NCI-H526 treated with DMSO at 0.1 percent for 48 hours (cell line): ENCODE results near the gene GPR26.
"Not testable (repeated sequence)": the region's sequence is repeated elsewhere in the genome, so short reads cannot be mapped to it uniquely, and the experiment has no call there.

Experiments
- DNase-seq: peaks from one replicate; lab custom pipeline; 2025; lab: John Stamatoyannopoulos, UW

Gene GPR26

GRCh38 chr10:123715546-123715945 is 49.4 kb downstream of the GPR26 start:
- DNase-seq: no peak

- DNase-seq: no peak
These were observed 51.2 kb downstream of the GPR26 start for GRCh38 chr10:123717336-123717735.

DNA sequence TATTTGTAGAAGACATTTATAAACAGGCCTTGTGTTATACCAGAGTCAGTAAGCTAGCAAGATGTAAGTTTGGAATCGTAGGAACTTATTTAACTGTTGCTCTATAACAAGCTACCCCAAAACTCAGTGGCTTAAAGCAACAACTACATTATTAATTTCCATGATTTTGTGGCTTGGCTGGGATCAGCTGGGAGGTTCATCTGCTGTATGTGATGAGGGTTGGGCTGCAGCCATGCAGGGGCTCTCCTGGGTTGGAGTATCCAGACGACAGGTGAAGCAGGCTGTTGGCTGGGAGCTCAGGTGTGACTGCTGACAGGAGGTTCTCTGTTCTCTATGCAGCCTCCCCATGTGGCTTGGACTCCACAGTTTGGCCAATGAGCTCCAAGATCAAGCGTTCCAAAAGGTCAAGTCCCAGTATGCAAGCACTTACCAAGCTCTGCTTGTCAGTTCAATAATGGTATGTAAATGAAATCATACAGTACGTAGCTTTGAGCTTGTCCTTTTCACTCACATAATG is 52.4 kb downstream of the GPR26 start:
- DNase-seq: no peak

DNA sequence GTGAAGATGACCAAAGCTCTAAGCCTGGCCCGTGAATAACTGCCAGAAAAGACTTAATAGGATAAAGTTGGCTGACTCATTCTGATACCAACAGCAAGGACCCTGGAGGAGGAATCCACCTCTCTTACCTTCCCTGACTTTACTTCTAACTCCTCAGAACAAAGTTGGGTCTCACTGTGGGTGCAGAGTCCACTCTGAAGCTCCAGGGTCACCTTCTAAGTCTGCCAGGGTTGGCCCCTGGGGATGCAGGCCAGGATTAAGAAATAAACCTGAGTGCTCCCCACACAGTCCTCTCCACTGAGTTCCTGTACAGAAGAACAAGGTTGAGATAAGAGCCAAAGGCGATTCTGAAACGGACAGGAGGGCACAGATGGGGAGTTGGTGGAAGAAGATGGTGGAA is 54.4 kb downstream of the GPR26 start:
- DNase-seq: no peak

- DNase-seq: no peak
These were observed 55.4 kb downstream of the GPR26 start for GRCh38 chr10:123721441-123722049.

- no peak for DNase-seq
These were observed 56.2 kb downstream of the GPR26 start for GRCh38 chr10:123722351-123722750.

DNA sequence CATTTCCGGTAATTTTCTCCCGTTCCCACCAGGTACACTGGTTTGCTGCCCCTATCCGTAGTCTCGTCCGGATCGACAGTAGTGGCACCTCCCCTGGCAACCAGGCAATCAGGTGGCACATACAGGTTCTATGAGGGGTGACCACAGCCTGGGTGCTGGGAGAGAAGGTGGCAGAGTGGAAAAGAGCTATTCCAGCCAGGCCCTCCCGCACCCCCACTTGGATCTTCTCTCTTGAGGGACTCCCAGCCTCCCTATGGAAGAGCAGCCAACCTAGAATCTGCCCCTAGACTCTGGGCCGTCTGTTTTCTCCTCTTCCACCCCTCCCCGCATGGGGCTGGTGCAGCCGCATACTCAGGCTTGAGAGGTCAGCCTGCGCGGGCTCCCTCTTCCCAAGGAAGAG is 58.6 kb downstream of the GPR26 start:
- no peak for DNase-seq

DNA sequence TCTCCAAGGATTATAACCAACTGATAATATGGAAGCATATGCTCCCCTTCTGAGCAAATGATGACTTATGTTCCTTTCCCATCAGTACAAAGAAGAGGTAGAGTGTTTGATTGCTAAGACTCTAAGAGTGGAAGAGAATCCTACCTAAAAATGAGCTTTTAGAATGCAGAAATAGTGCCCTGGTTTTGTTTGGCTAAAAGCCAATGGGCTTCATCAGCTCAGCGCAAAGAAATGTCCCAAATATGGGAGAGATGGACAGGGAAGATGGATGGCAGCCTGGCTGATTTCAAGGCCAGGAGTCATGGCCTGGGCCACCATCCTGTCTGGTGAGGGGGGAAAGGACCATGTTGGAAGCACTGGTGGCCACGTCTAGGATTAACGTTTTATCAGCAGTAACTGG is 60.2 kb downstream of the GPR26 start:
- no peak for DNase-seq

- no peak for DNase-seq
These were observed 60.7 kb downstream of the GPR26 start for GRCh38 chr10:123726836-123727235.

- DNase-seq: no peak
These were observed 63.4 kb downstream of the GPR26 start for GRCh38 chr10:123729523-123729922.

- DNase-seq: not testable (repeated sequence)
These were observed 70.8 kb downstream of the GPR26 start for GRCh38 chr10:123736917-123737316.

- DNase-seq: no peak
These were observed 75.0 kb downstream of the GPR26 start for GRCh38 chr10:123741146-123741545.

DNA sequence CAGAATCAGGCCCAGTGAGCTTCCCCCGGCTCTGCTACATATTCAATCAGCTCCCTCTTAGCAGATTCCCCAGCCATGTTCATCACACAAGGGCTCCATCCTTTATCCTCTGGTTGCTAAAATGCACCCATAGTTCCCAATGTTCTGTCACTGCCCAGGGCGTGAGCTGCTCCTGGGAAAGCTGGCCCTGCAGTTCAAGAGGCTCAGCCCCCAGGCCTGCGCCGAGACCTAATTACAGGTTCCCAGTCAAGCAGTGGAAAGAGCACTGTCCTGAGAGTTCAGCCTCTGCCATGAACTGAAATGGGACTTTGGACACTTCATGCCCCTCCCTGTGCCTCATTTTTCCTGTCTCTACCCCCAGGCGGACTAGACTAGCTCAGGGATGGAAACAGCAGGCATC is 75.6 kb downstream of the GPR26 start:
- DNase-seq: no peak

- DNase-seq: no peak
These were observed 76.7 kb downstream of the GPR26 start for GRCh38 chr10:123742751-123743440.

GRCh38 chr10:123743441-123744223 is 77.5 kb downstream of the GPR26 start:
- no peak for DNase-seq

DNA sequence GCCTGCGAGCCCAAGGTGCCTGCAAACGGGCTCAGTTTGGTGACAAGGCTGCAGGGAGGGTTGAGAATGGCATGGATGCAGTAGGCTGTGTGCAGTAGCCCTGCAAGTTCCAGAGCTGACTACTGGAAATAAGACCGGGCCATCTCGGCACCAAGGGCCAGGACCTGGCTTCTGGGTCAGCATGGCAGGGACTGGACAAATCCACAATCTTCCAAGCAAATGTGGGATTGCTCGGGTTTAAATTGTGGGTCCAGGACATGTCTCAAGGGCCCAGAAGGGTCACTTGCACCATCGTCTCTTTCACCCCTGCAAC is 78.0 kb downstream of the GPR26 start:
- DNase-seq: no peak
